ENCODE data around the gene GIMAP2.
"Not testable (repeated sequence)": the region's sequence is repeated elsewhere in the genome, so short reads cannot be mapped to it uniquely, and the experiment has no call there.

DNA sequence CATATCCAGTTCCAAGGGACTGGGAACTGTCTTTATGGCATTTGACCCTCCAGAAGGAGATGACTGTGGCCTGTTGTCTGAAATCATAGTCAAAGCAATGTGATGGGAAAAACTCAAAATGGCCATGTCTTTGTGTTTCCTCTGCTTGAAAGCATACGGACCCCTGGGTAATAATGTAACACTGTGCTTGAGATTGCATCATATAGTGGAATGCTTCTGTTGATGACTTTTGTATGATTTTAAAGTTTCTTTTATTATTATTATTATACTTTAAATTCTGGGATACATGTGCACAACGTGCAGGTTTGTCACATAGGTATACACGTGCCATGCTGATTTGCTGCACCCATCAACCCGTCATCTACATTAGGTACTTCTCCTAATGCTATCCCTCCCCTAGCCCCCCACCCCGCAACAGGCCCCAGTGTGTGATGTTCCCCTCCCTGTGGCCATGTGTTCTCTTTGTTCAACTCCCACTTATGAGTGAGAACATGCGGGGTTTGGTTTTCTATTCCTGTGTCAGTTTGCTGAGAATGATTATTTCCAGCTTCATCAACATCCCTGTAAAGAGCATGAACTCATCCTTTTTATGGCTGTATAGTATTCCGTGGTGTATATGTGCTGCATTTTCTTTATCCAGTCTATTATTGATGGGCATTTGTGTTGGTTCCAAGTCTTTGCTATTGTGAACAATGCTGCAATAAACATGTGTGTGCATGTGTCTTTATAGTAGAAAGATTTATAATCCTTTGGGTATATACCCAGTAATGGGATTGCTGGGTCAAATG is 13.5 kb upstream of the GIMAP2 start:
- TF ChIP-seq POLR2A, POLR2AphosphoS5 (IDR thresholded peaks at IDR 0.05; ENCODE audit: low read depth, low read length): not testable (repeated sequence)
